HG02642 (cell line): Measurements from ENCODE around the gene RIMBP2.
"Not testable (repeated sequence)": the region's sequence is repeated elsewhere in the genome, so short reads cannot be mapped to it uniquely, and the experiment has no call there.

Experiments
- ATAC-seq: cut with Tn5 transposase; IDR thresholded peaks from one replicate; pipeline ENCODE4 v1.9.1; 2021; ENCODE audit warnings: mild to moderate bottlenecking; ENCODE audit not compliant: unreplicated experiment, poor library complexity

The RIMBP2 gene

GRCh38 chr12:130613131-130613530 lies 103.0 kb downstream of the RIMBP2 start:
- ATAC-seq, result no peak

GRCh38 chr12:130611026-130611905 lies 104.8 kb downstream of the RIMBP2 start:
- no peak for ATAC-seq

GRCh38 chr12:130609966-130610365 lies 106.1 kb downstream of the RIMBP2 start:
- no peak for ATAC-seq

- no peak for ATAC-seq
Observed at GRCh38 chr12:130608831-130609230, 107.3 kb downstream of the RIMBP2 start.

- ATAC-seq, result no peak
Observed at GRCh38 chr12:130608132-130608531, 108.0 kb downstream of the RIMBP2 start.

- ATAC-seq, result no peak
Observed at GRCh38 chr12:130606231-130606630, 109.9 kb downstream of the RIMBP2 start.

- no peak for ATAC-seq
Observed at GRCh38 chr12:130603396-130603965, 112.6 kb downstream of the RIMBP2 start.

- ATAC-seq, result no peak
Observed at GRCh38 chr12:130602251-130602650, 113.8 kb downstream of the RIMBP2 start.

- ATAC-seq, result no peak
Observed at GRCh38 chr12:130601327-130601726, 114.8 kb downstream of the RIMBP2 start.

- ATAC-seq, result no peak
Observed at GRCh38 chr12:130596241-130596640, 119.9 kb downstream of the RIMBP2 start.

- ATAC-seq, result no peak
Observed at GRCh38 chr12:130595566-130595965, 120.5 kb downstream of the RIMBP2 start.

GRCh38 chr12:130593056-130593455 lies 123.0 kb downstream of the RIMBP2 start:
- ATAC-seq, result no peak

GRCh38 chr12:130592641-130593040 lies 123.5 kb downstream of the RIMBP2 start:
- ATAC-seq, result no peak

- no peak for ATAC-seq
Observed at GRCh38 chr12:130591736-130592135, 124.4 kb downstream of the RIMBP2 start.

GRCh38 chr12:130590685-130591084 lies 125.4 kb downstream of the RIMBP2 start:
- no peak for ATAC-seq

- ATAC-seq, result no peak
Observed at GRCh38 chr12:130589540-130590317, 126.4 kb downstream of the RIMBP2 start.

GRCh38 chr12:130588696-130589539 lies 127.2 kb downstream of the RIMBP2 start:
- ATAC-seq, result no peak

GRCh38 chr12:130587966-130588365 lies 128.1 kb downstream of the RIMBP2 start:
- ATAC-seq, result no peak

GRCh38 chr12:130584475-130584874 lies 131.6 kb downstream of the RIMBP2 start:
- not testable (repeated sequence) for ATAC-seq

GRCh38 chr12:130583800-130584199 lies 132.3 kb downstream of the RIMBP2 start:
- ATAC-seq, result no peak
